Testis (tissue), 3 donors: ENCODE results near the gene NR4A1. TPM values are rescaled to one million over a fixed set of nuclear protein-coding genes. Genes with fewer than 3 reads are reported as not detected.
"Not testable (repeated sequence)": the region's sequence is repeated elsewhere in the genome, so short reads cannot be mapped to it uniquely, and the experiment has no call there.

Source experiments
- DNase-seq: peaks from one replicate; pipeline ENCODE4 v3.0.0-alpha.2; 2019
- H3K27ac ChIP-seq, 2 donors: fragments of 200-600 bp; sonication (generic); one replicate each; pipeline ENCODE4 v1.5.1; 2019
- H3K27me3 ChIP-seq: fragments of 200-600 bp; sonication (generic); one replicate; pipeline ENCODE4 v1.5.1; 2019
- H3K36me3 ChIP-seq: fragments of 200-600 bp; sonication (generic); one replicate; pipeline ENCODE4 v1.5.1; 2017; ENCODE audit warnings: low read depth; ENCODE audit errors: missing control alignments
- H3K4me1 ChIP-seq: fragments of 200-600 bp; sonication (generic); one replicate; pipeline ENCODE4 v1.5.1; 2019
- H3K4me3 ChIP-seq, 2 donors: fragments of 200-600 bp; sonication (generic); one replicate each; pipeline ENCODE4 v1.5.1; 2017 to 2019
- H3K9me3 ChIP-seq: fragments of 200-600 bp; sonication (generic); one replicate; pipeline ENCODE4 v1.5.1; 2017
- POLR2A ChIP-seq: fragments of 450-650 bp; IDR thresholded peaks from one replicate; pipeline ENCODE4 v1.6.1; 2017; ENCODE audit warnings: antibody characterized with exemption, mild to moderate bottlenecking, moderate library complexity
- WGBS, 2 donors: methylation state at CpG; one replicate each; pipeline ENCODE4 v1.1.5; 2018; 5-methylcytosine and 5-hydroxymethylcytosine counted together
- intact Hi-C: fragments of 100-400 bp; cut with DNase I; formaldehyde crosslinking; loops from one replicate; pipeline ENCODE4 v1.15.1; 2023; ENCODE audit warnings: low total_unique reads
- polyA plus RNA-seq: library from polyadenylated mRNA; stranded (reverse); fragments of 350-450 nt; fragmentation: Illumina TruSeq; extraction: RNeasy Lipid Tissue Mini Kit (QIAGEN cat#74804); gene quantifications from one replicate; pipeline ENCODE4 v1.2.3, GENCODE V29; 2014; ENCODE audit warnings: low read depth, low replicate concordance; ENCODE audit not compliant: insufficient read depth
- total RNA-seq, 2 donors: library from RNA; depleted of rRNA; stranded (reverse); fragments of >200 nt; gene quantifications; one replicate each; pipeline ENCODE4 v1.2.3, GENCODE V29; 2016
- TF ChIP-seq, protein P1 (sequence below), 3 experiments: fragments of 450-650 bp in 2 of 3; fragments of 200-600 bp in 1 of 3; sonication (generic) in 1 of 3; IDR thresholded peaks; one replicate each; pipeline ENCODE4 v1.5.1; 2016 to 2019; ENCODE audit warnings: antibody characterized with exemption in 3 of 3, mild to moderate bottlenecking in 2 of 3, moderate library complexity in 1 of 3

The NR4A1 gene
- total and polyA plus RNA-seq, 3 donors from 2014 or later: 41.5 to 88.5 (median 55.1) TPM

DNA sequence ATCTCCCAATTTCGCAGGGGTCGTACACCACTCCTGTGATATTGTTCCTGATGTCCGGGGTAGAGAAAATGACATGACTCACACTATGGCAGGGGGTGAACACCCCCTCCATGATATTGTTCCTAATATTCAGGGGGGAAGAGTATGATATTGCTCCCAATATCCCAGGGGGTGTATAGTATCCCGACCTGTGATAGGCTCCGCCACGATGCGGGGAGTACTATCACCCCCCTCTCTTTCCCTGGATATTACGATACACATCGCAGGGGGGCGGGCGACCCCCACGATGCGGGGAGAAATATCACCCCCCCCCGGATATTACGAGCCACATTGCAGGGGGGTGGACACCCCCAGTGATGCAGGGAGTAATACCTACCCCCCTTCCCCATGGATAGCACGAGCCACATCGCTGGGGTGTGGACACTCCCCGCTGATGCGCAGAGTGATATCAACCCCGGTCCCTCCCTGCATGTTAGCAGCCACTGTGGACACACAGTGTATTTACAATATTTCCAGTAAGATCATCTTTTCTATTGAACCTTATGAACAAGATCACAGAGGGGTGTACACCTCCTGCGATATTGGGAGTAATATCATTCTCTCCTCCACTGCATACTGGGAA is 45.9 kb downstream of the NR4A1 start:
- Histone ChIP-seq H3K4me3 (no peak overlapping the region), H3K4me1 (no peaks in the 10 kb centered on the region), H3K36me3 (no peaks in the 10 kb centered on the region), H3K9me3 (no peaks in the 10 kb centered on the region), H3K27me3 (no peaks in the 10 kb centered on the region), H3K27ac (no peak overlapping the region)
- TF ChIP-seq, protein P1, sequence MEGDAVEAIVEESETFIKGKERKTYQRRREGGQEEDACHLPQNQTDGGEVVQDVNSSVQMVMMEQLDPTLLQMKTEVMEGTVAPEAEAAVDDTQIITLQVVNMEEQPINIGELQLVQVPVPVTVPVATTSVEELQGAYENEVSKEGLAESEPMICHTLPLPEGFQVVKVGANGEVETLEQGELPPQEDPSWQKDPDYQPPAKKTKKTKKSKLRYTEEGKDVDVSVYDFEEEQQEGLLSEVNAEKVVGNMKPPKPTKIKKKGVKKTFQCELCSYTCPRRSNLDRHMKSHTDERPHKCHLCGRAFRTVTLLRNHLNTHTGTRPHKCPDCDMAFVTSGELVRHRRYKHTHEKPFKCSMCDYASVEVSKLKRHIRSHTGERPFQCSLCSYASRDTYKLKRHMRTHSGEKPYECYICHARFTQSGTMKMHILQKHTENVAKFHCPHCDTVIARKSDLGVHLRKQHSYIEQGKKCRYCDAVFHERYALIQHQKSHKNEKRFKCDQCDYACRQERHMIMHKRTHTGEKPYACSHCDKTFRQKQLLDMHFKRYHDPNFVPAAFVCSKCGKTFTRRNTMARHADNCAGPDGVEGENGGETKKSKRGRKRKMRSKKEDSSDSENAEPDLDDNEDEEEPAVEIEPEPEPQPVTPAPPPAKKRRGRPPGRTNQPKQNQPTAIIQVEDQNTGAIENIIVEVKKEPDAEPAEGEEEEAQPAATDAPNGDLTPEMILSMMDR (IDR thresholded peaks at IDR 0.05): no peak
- no peak for TF ChIP-seq POLR2A
- no peak for DNase-seq
- WGBS, 2 donors: 61 to 69% methylated on average over 19 to 20 of the region's 21 CpGs
- intact Hi-C loops: no loop called here

DNA sequence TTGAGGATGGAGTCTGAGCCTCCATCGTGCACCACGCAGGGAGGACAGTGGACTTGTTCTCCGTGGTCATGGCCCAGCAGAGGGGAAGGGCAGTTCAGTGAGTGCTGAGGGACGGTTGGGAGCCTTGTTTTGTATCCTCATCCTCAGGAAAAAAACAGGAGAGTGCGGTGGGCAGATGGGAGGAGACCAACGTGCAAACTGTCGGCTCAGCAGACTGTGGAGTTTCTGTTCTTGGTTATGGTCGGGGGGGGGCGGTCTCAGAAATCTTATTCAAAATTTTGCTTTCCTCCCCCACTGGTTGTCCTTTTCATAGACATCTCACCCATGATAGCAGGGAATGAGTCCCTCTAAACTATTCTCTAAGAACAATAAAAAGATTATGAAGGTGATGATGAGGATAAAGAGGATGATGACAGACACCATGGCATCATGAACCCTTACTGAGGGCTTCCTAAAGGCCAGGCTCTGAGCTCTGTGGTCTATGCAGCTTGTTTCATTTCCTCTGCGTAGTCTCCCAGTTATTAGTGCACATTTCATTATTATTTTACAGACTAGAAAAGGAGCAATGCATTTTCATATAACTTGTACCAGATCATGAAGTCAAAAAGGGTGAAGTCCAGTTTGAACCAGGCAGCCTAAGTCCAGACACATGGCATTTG is 53.3 kb downstream of the NR4A1 start:
- 76 to 78% methylated on average over 10 of the region's 10 CpGs for WGBS, 2 donors
- DNase-seq, H3K27me3 ChIP-seq, H3K27ac ChIP-seq, H3K9me3 ChIP-seq, H3K4me3 ChIP-seq, H3K36me3 ChIP-seq, H3K4me1 ChIP-seq, intact Hi-C loops: not testable (repeated sequence)

Other genes starting within 250 kb of the NR4A1 start
- gene FIGNL2, start 202.7 kb upstream of the NR4A1 start, total RNA-seq: 1 to 10 TPM; 1.7 to 2.1 TPM
- 1.1 TPM for gene FIGNL2, start 202.7 kb upstream of the NR4A1 start, polyA plus RNA-seq
- under 1 TPM in 1 of 2 donors, not detected in 1; 0.68 TPM for gene ANKRD33, start 163.3 kb upstream of the NR4A1 start, total RNA-seq
- 0.25 TPM for gene ANKRD33, start 163.3 kb upstream of the NR4A1 start, polyA plus RNA-seq
- gene ACVRL1, start 143.9 kb upstream of the NR4A1 start, total RNA-seq: 1 to 10 TPM; 9.1 to 9.5 TPM
- gene ACVRL1, start 143.9 kb upstream of the NR4A1 start, polyA plus RNA-seq: 9.9 TPM
- gene ACVR1B, start 99.7 kb upstream of the NR4A1 start, total RNA-seq: 10 to 100 TPM; 36.8 to 44.6 TPM
- 37.3 TPM for gene ACVR1B, start 99.7 kb upstream of the NR4A1 start, polyA plus RNA-seq
- 10 to 100 TPM in 1 of 2 donors, 1 to 10 TPM in 1; 8.9 to 10.4 TPM for gene TAMALIN, start 44.5 kb upstream of the NR4A1 start, total RNA-seq
- 7.7 TPM for gene TAMALIN, start 44.5 kb upstream of the NR4A1 start, polyA plus RNA-seq
- gene ATG101, start 18.5 kb downstream of the NR4A1 start, total RNA-seq: 10 to 100 TPM; 52.6 to 64.5 TPM
- 64.5 TPM for gene ATG101, start 18.5 kb downstream of the NR4A1 start, polyA plus RNA-seq
- 10 to 100 TPM; 15.6 to 21.7 TPM for gene SMIM41, start 28.3 kb downstream of the NR4A1 start, total RNA-seq
- gene SMIM41, start 28.3 kb downstream of the NR4A1 start, polyA plus RNA-seq: 2.6 TPM
- gene KRT80, start 140.6 kb downstream of the NR4A1 start, total RNA-seq: under 1 TPM; 0.50 to 0.94 TPM
- 1.0 TPM for gene KRT80, start 140.6 kb downstream of the NR4A1 start, polyA plus RNA-seq
- gene KRT7, start 181.8 kb downstream of the NR4A1 start, total RNA-seq: 1 to 10 TPM; 3.3 to 6.9 TPM
- gene KRT7, start 181.8 kb downstream of the NR4A1 start, polyA plus RNA-seq: 19.3 TPM
- 1 to 10 TPM; 2.3 to 3.2 TPM for gene KRT86, start 223.2 kb downstream of the NR4A1 start, total RNA-seq
- 4.0 TPM for gene KRT86, start 223.2 kb downstream of the NR4A1 start, polyA plus RNA-seq
- under 1 TPM in 1 of 2 donors, not detected in 1; 0.74 TPM for gene KRT81, start 240.1 kb downstream of the NR4A1 start, total RNA-seq
- gene KRT81, start 240.1 kb downstream of the NR4A1 start, polyA plus RNA-seq: not detected